HG03575 (cell line): ENCODE results near the gene PPP6R1.

Experiments
- ATAC-seq: cut with Tn5 transposase; IDR thresholded peaks from one replicate; pipeline ENCODE4 v1.9.1; 2021; ENCODE audit not compliant: unreplicated experiment, insufficient number of reproducible peaks, low FRiP score; ENCODE audit errors: extremely low read depth

PPP6R1 gene

GRCh38 chr19:55283548-55284377, 24.9 kb upstream of the PPP6R1 start, which contains the start of gene BRSK1:
Gene BRSK1 (plus strand): TSS chr19:55283997. CDS start chr19:55284443, 446 bp downstream.
- ATAC-seq = no peak

- ATAC-seq = no peak
Observed at GRCh38 chr19:55279770-55280643, 21.2 kb upstream of the PPP6R1 start, which contains the start of gene HSPBP1. Gene HSPBP1 (minus strand): TSS chr19:55280110. CDS start chr19:55279608, 502 bp downstream.

- no peak for ATAC-seq
Observed at GRCh38 chr19:55279340-55279739, 20.5 kb upstream of the PPP6R1 start.

GRCh38 chr19:55278391-55279135, 19.7 kb upstream of the PPP6R1 start:
- no peak for ATAC-seq

- no peak for ATAC-seq
Observed at GRCh38 chr19:55277494-55277893, 18.7 kb upstream of the PPP6R1 start.

GRCh38 chr19:55276720-55277430, 18.1 kb upstream of the PPP6R1 start:
- no peak for ATAC-seq

GRCh38 chr19:55275851-55276719, 17.3 kb upstream of the PPP6R1 start:
- ATAC-seq = no peak

- no peak for ATAC-seq
Observed at GRCh38 chr19:55273978-55274707, 15.3 kb upstream of the PPP6R1 start.

- ATAC-seq = no peak
Observed at GRCh38 chr19:55272142-55272541, 13.3 kb upstream of the PPP6R1 start.

- no peak for ATAC-seq
Observed at GRCh38 chr19:55270172-55270942, 11.5 kb upstream of the PPP6R1 start.

GRCh38 chr19:55269299-55269698, 10.5 kb upstream of the PPP6R1 start:
- no peak for ATAC-seq

- ATAC-seq = no peak
Observed at GRCh38 chr19:55266840-55267239, 8.0 kb upstream of the PPP6R1 start.

- no peak for ATAC-seq
Observed at GRCh38 chr19:55266404-55266803, 7.6 kb upstream of the PPP6R1 start.

- ATAC-seq = no peak
Observed at GRCh38 chr19:55265723-55266386, 7.0 kb upstream of the PPP6R1 start.

- no peak for ATAC-seq
Observed at GRCh38 chr19:55265173-55265572, 6.4 kb upstream of the PPP6R1 start.

- ATAC-seq = no peak
Observed at GRCh38 chr19:55264531-55264930, 5.7 kb upstream of the PPP6R1 start.
